Effector CD8-positive, alpha-beta T cell (primary cell): ENCODE results near the gene KASH5.
"Not testable (repeated sequence)": the region's sequence is repeated elsewhere in the genome, so short reads cannot be mapped to it uniquely, and the experiment has no call there.

ENCODE experiments used
- DNase-seq: peaks from one replicate; lab custom pipeline; 2025; lab: John Stamatoyannopoulos, UW

Gene KASH5

GRCh38 chr19:49362048-49362928, 25.8 kb upstream of the KASH5 start, which contains the start of gene TEAD2:
TEAD2 (minus strand) TSS chr19:49362416; CDS start chr19:49360075, 2,341 bp downstream.
- DNase-seq = no peak

GRCh38 chr19:49362929-49363267, 25.2 kb upstream of the KASH5 start:
- no peak for DNase-seq

GRCh38 chr19:49363268-49364082, 24.6 kb upstream of the KASH5 start, which contains the start of gene DKKL1:
DKKL1 (plus strand) TSS chr19:49363877; CDS start chr19:49363999, 122 bp downstream.
- peak; percentile 51 for DNase-seq

- DNase-seq = no peak
These were observed 23.8 kb upstream of the KASH5 start for GRCh38 chr19:49364083-49364737.

- no peak for DNase-seq
These were observed 21.9 kb upstream of the KASH5 start for GRCh38 chr19:49366110-49366509.

GRCh38 chr19:49368711-49369358, 19.2 kb upstream of the KASH5 start:
- DNase-seq = no peak

GRCh38 chr19:49371184-49371583, 16.9 kb upstream of the KASH5 start:
- DNase-seq = no peak

GRCh38 chr19:49373174-49373573, 14.9 kb upstream of the KASH5 start:
- not testable (repeated sequence) for DNase-seq

GRCh38 chr19:49374665-49375434, 13.2 kb upstream of the KASH5 start:
- DNase-seq = no peak

- DNase-seq = no peak
These were observed 9.5 kb upstream of the KASH5 start for GRCh38 chr19:49378512-49378911.

- no peak for DNase-seq
These were observed 7.7 kb upstream of the KASH5 start for GRCh38 chr19:49380391-49380790.

GRCh38 chr19:49382639-49383038, 5.4 kb upstream of the KASH5 start:
- no peak for DNase-seq

- DNase-seq = no peak
These were observed 4.5 kb upstream of the KASH5 start for GRCh38 chr19:49383599-49383998.

- DNase-seq = no peak
These were observed 1.4 kb downstream of the KASH5 start for GRCh38 chr19:49389406-49389805.

- no peak for DNase-seq
These were observed 2.3 kb downstream of the KASH5 start for GRCh38 chr19:49390131-49390928.

- no peak for DNase-seq
These were observed 2.9 kb downstream of the KASH5 start for GRCh38 chr19:49390929-49391359.

- DNase-seq = peak; percentile 67
These were observed 3.7 kb downstream of the KASH5 start for GRCh38 chr19:49391581-49392399.

GRCh38 chr19:49393881-49394280, 5.8 kb downstream of the KASH5 start:
- DNase-seq = no peak
